ENCODE data around the gene CHRNA1. TPM values are rescaled to one million over a fixed set of nuclear protein-coding genes. Genes with fewer than 3 reads are reported as not detected.

CHRNA1 gene
- total RNA-seq, 2 donors from 2014 or later, result 1.1 to 2.7 TPM

- Histone ChIP-seq H3K27me3 (peaks cover 15% of the 10 kb centered on the region), H3K36me3 (no peaks in the 10 kb centered on the region), H3K9me3 (no peaks in the 10 kb centered on the region), H3K27ac (no peak overlapping the region), H3K9ac (ENCODE audit: low read depth in 2 of 2, low read length in 2 of 2) (no peak overlapping the region), H3K4me3 (no peak overlapping the region), H3K4me1 (no peaks in the 10 kb centered on the region)
- TF ChIP-seq, protein P1, sequence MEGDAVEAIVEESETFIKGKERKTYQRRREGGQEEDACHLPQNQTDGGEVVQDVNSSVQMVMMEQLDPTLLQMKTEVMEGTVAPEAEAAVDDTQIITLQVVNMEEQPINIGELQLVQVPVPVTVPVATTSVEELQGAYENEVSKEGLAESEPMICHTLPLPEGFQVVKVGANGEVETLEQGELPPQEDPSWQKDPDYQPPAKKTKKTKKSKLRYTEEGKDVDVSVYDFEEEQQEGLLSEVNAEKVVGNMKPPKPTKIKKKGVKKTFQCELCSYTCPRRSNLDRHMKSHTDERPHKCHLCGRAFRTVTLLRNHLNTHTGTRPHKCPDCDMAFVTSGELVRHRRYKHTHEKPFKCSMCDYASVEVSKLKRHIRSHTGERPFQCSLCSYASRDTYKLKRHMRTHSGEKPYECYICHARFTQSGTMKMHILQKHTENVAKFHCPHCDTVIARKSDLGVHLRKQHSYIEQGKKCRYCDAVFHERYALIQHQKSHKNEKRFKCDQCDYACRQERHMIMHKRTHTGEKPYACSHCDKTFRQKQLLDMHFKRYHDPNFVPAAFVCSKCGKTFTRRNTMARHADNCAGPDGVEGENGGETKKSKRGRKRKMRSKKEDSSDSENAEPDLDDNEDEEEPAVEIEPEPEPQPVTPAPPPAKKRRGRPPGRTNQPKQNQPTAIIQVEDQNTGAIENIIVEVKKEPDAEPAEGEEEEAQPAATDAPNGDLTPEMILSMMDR (IDR thresholded peaks at IDR 0.05), result no peak
- intact Hi-C loops (cut with DNase I), result no loop called here
- no peak for DNase-seq
Measured at GRCh38 chr2:174728096-174728495, 36.2 kb downstream of the CHRNA1 start.

GRCh38 chr2:174726212-174726611, 38.1 kb downstream of the CHRNA1 start:
- no peak for DNase-seq
- intact Hi-C loops (cut with DNase I), result no loop called here
- Histone ChIP-seq H3K27ac (no peak overlapping the region), H3K27me3 (peaks cover 15% of the 10 kb centered on the region), H3K4me1 (no peaks in the 10 kb centered on the region), H3K9ac (ENCODE audit: low read depth in 2 of 2, low read length in 2 of 2) (no peak overlapping the region), H3K9me3 (no peaks in the 10 kb centered on the region), H3K36me3 (no peaks in the 10 kb centered on the region), H3K4me3 (no peak overlapping the region)
- TF ChIP-seq, protein P1 (IDR thresholded peaks at IDR 0.05), result no peak

DNA sequence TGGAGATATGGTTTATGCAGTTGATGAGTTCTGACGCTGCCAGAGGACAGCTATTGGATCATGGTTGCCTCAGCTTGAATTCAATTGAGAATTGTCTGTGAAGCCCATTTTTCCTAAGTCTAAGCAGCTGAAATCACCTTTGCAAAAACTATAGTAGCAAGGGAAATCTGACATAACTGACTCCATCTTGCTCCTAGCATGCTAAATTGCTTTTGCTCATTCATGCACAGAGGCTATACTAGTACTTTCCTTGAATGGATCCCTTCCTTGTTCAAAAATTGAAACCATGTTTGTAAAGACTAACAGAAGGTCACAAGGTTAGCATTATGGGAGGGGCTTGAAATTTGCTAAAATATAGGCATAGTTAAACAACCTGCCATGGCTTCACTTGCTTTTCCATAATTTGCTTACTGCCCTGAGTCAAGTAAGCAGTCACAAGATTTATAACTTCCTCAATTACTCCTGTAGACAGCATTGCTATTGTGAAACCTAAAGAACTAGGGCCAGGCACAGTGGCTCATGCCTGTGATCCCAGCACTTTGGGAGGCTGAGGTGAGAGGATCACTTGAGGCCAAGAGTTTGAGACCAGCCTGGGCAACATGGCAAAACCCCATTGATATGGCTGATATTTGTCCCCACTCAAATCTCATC, 41.2 kb downstream of the CHRNA1 start:
- Histone ChIP-seq H3K36me3 (no peaks in the 10 kb centered on the region), H3K27me3 (no peaks in the 10 kb centered on the region), H3K27ac (no peak overlapping the region), H3K4me3 (no peak overlapping the region), H3K4me1 (no peaks in the 10 kb centered on the region), H3K9me3 (no peaks in the 10 kb centered on the region), H3K9ac (ENCODE audit: low read depth in 2 of 2, low read length in 2 of 2) (no peak overlapping the region)
- TF ChIP-seq, protein P1 (IDR thresholded peaks at IDR 0.05), result no peak
- no peak for DNase-seq
- intact Hi-C loops (cut with DNase I), result no loop called here

GRCh38 chr2:174719016-174719415, 45.3 kb downstream of the CHRNA1 start:
- TF ChIP-seq, protein P1 (IDR thresholded peaks at IDR 0.05), result no peak
- H3K9ac ChIP-seq (ENCODE audit: low read depth in 2 of 2, low read length in 2 of 2), result no peak overlapping the region
- no peaks in the 10 kb centered on the region for H3K27me3 ChIP-seq
- DNase-seq, result no peak
- no peaks in the 10 kb centered on the region for H3K9me3 ChIP-seq
- H3K36me3 ChIP-seq, result no peaks in the 10 kb centered on the region
- H3K27ac ChIP-seq, result no peak overlapping the region
- H3K4me3 ChIP-seq, result no peak overlapping the region
- no peaks in the 10 kb centered on the region for H3K4me1 ChIP-seq
- intact Hi-C loops (cut with DNase I), result no loop called here

- H3K27me3 ChIP-seq, result no peaks in the 10 kb centered on the region
- no peak overlapping the region for H3K27ac ChIP-seq
- H3K4me1 ChIP-seq, result no peaks in the 10 kb centered on the region
- TF ChIP-seq, protein P1 (IDR thresholded peaks at IDR 0.05), result no peak
- DNase-seq, result no peak
- no peaks in the 10 kb centered on the region for H3K36me3 ChIP-seq
- H3K9me3 ChIP-seq, result no peaks in the 10 kb centered on the region
- no peak overlapping the region for H3K4me3 ChIP-seq
- intact Hi-C loops (cut with DNase I), result no loop called here
- H3K9ac ChIP-seq (ENCODE audit: low read depth in 2 of 2, low read length in 2 of 2), result no peak overlapping the region
Measured at GRCh38 chr2:174718591-174718990, 45.7 kb downstream of the CHRNA1 start.
